Measurements from ENCODE around the gene POP7. TPM values are rescaled to one million over a fixed set of nuclear protein-coding genes. Genes with fewer than 3 reads are reported as not detected.

The POP7 gene
- total RNA-seq, 1 experiment from 2014 or later = 62.7 TPM

DNA sequence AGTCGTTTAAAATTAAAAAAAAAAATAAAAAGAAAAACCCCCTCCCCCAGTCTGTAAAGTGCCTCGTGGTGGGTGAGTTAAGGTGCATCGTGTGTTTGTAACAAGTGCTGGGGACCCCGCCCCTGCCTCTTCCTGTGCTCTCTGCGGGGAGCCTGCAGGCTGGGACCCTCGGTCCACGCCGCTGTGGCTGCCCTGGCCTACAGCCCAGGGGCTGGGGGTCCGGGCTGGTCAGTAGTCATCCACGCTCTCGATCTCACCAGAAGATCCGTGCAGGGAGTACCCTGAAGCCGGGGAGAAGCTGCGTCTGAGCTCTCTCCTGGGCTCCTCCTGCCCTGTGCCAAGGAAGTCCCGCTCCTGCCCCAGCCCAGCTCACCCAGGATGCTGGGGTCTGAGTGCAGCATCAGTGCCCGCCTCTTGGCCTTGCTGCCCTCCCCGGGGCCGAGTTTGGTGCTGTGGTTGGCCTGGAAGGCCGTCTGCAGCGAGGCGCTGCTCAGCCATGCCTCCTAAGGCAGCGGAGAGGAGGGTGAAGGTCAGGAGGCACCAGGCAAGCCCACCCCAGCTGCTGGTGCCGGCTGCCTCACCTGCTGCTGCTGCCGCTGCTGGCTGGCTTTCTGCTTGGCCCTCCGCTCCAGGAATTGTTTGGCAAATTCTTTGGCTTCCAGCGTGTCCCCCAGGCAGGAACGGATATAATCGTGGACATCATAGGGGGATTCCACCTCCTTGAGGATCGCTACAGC lies 24.3 kb upstream of the POP7 start:
- POLR2A ChIA-PET (ENCODE audit: unreplicated experiment) = interaction anchor here (0.6 kb wide), 1 partner anchor 11 kb away, joined by 3 read pairs; no protein-coding TSS in a partner anchor
- no peaks in the 10 kb centered on the region for H3K4me1 ChIP-seq (replicated peaks; ENCODE audit: insufficient read depth)
- BruUV-seq (replicated peaks) = no TSS peak
- H3K4me2 ChIP-seq = no peak overlapping the region
- H4K20me1 ChIP-seq (ENCODE audit: insufficient read depth) = peaks cover 28% of the 10 kb centered on the region
- H3K4me3 ChIP-seq = no peak overlapping the region
- TF ChIP-seq EZH2 (IDR thresholded peaks at IDR 0.05; ENCODE audit: low read depth) = no peak
- TF ChIP-seq, protein P1, sequence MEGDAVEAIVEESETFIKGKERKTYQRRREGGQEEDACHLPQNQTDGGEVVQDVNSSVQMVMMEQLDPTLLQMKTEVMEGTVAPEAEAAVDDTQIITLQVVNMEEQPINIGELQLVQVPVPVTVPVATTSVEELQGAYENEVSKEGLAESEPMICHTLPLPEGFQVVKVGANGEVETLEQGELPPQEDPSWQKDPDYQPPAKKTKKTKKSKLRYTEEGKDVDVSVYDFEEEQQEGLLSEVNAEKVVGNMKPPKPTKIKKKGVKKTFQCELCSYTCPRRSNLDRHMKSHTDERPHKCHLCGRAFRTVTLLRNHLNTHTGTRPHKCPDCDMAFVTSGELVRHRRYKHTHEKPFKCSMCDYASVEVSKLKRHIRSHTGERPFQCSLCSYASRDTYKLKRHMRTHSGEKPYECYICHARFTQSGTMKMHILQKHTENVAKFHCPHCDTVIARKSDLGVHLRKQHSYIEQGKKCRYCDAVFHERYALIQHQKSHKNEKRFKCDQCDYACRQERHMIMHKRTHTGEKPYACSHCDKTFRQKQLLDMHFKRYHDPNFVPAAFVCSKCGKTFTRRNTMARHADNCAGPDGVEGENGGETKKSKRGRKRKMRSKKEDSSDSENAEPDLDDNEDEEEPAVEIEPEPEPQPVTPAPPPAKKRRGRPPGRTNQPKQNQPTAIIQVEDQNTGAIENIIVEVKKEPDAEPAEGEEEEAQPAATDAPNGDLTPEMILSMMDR (conservative IDR thresholded peaks at IDR 0.05) = no peak
- no peaks in the 10 kb centered on the region for H3K27me3 ChIP-seq (ENCODE audit: insufficient read depth, low read depth)
- CTCF ChIA-PET = no interaction called here
- peaks cover 12% of the 10 kb centered on the region; the same call in 1 of the 2 replicates for H3K36me3 ChIP-seq (ENCODE audit: low read depth)
- H3K79me2 ChIP-seq (ENCODE audit: low read depth) = 0 out of 2 replicates have a peak, but pooled peaks cover under 1% of the 10 kb centered on the region
- H3K27ac ChIP-seq = no peak overlapping the region
- peaks cover 25% of the 10 kb centered on the region; the same call in 1 of the 2 replicates for H3F3A ChIP-seq (ENCODE audit: insufficient read depth, low read depth)
- DNase-seq = no peak
- intact Hi-C loops (cut with micrococcal nuclease; ENCODE audit: unreplicated experiment) = no loop called here
- no peaks in the 10 kb centered on the region for H3K9me3 ChIP-seq (ENCODE audit: insufficient read depth, low read depth)
- H2AFZ ChIP-seq = no peak overlapping the region
- H3K9me2 ChIP-seq (ENCODE audit: insufficient read depth) = no peaks in the 10 kb centered on the region

DNA sequence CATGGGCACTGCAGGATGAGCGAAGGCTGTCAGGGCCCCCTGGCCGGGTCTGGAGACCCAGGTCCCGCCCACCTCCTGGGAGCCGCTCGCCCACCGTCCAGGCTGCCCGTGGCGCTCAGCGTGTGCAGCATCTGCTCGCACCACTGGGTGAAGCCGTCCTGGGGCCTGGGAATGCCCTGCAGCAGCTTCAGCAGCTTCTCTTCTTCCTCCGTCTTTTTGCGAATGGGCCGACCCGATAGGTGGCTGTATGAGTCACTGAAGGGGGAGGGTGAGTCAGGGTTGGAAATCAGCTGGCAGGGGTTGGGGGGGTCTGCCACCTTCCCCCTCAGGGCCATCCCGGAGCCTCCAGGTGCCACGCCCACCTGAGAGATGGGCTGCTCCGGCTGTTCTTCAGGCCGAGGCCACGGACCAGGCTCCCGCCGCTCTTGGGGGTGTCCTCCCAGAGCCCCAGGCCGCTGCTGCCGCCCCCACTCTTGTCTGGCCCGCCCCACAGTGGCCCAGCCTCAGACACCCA lies 23.6 kb upstream of the POP7 start:
- no peak overlapping the region for H3K4me3 ChIP-seq
- H3K9me3 ChIP-seq (ENCODE audit: insufficient read depth, low read depth) = no peaks in the 10 kb centered on the region
- no peaks in the 10 kb centered on the region for H3K79me2 ChIP-seq (ENCODE audit: low read depth)
- H3K9me2 ChIP-seq (ENCODE audit: insufficient read depth) = no peaks in the 10 kb centered on the region
- no peak overlapping the region for H3K4me2 ChIP-seq
- H3K27me3 ChIP-seq (ENCODE audit: insufficient read depth, low read depth) = no peaks in the 10 kb centered on the region
- H3F3A ChIP-seq (ENCODE audit: insufficient read depth, low read depth) = peaks cover 25% of the 10 kb centered on the region; the same call in 1 of the 2 replicates
- H4K20me1 ChIP-seq (ENCODE audit: insufficient read depth) = peaks cover 27% of the 10 kb centered on the region
- ChIA-PET CTCF (interaction anchor here (0.6 kb wide), 2 partner anchors 35 to 63 kb away, joined by 6 to 7 read pairs; no protein-coding TSS in a partner anchor), POLR2A (ENCODE audit: unreplicated experiment) (interaction anchor here (0.6 kb wide), 1 partner anchor 246 kb away, joined by 3 read pairs; no protein-coding TSS in a partner anchor)
- H2AFZ ChIP-seq = no peak overlapping the region
- no peak for DNase-seq
- intact Hi-C loops (cut with micrococcal nuclease; ENCODE audit: unreplicated experiment) = no loop called here
- H3K36me3 ChIP-seq (ENCODE audit: low read depth) = peaks cover 6% of the 10 kb centered on the region; the same call in 1 of the 2 replicates
- no peak for TF ChIP-seq EZH2 (IDR thresholded peaks at IDR 0.05; ENCODE audit: low read depth)
- TF ChIP-seq, protein P1 (conservative IDR thresholded peaks at IDR 0.05) = no peak
- no TSS peak for BruUV-seq (replicated peaks)
- no peaks in the 10 kb centered on the region for H3K4me1 ChIP-seq (replicated peaks; ENCODE audit: insufficient read depth)
- no peak overlapping the region for H3K27ac ChIP-seq

DNA sequence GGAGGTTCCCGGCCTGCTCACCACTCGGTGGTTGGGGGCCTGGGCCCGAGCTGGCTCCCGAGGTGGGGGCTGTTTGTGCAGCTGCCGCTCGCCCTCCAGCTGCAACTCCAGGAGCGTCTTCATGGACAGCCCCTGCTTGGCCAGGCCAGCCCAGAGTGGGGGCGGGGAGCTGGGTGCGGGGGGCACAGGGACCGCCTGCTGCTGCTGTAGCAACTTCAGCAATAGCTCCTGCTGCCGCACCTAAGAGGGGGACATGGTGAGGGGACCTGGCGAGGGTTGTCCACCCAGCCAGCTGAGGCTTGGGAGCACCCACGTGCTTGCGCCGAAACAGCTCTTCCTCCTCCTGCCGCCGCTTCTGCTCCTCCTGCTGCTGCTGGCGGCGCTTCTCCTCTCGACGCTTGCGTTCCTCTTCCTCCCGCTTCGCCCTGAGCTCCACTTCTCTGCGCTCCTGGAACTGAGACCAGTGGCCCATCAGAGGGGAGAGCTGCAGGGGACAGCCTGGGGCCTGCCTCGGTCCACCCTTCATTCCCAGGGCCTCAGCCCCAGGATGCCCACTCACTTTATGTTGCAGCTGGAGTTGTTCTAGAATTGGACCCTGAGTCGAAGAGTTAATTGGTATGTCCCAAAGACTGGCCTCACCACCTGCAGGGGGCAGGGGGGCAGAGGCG lies 22.8 kb upstream of the POP7 start:
- no peak overlapping the region for H3K4me3 ChIP-seq
- H3K9me2 ChIP-seq (ENCODE audit: insufficient read depth) = no peaks in the 10 kb centered on the region
- H3K79me2 ChIP-seq (ENCODE audit: low read depth) = no peaks in the 10 kb centered on the region
- no peaks in the 10 kb centered on the region for H3K27me3 ChIP-seq (ENCODE audit: insufficient read depth, low read depth)
- no peaks in the 10 kb centered on the region for H3K9me3 ChIP-seq (ENCODE audit: insufficient read depth, low read depth)
- ChIA-PET POLR2A (ENCODE audit: unreplicated experiment) (interaction anchor here (0.6 kb wide), 1 partner anchor 246 kb away, joined by 3 read pairs; no protein-coding TSS in a partner anchor), CTCF (interaction anchor here (0.6 kb wide), 2 partner anchors 34 to 62 kb away, joined by 6 to 7 read pairs; no protein-coding TSS in a partner anchor)
- no peak overlapping the region for H3K27ac ChIP-seq
- BruUV-seq (replicated peaks) = no TSS peak
- DNase-seq = no peak
- no peak overlapping the region for H2AFZ ChIP-seq
- H3F3A ChIP-seq (ENCODE audit: insufficient read depth, low read depth) = peaks cover 25% of the 10 kb centered on the region; the same call in 1 of the 2 replicates
- no peak overlapping the region for H3K4me2 ChIP-seq
- H3K36me3 ChIP-seq (ENCODE audit: low read depth) = peaks cover 3% of the 10 kb centered on the region; the same call in 1 of the 2 replicates
- intact Hi-C loops (cut with micrococcal nuclease; ENCODE audit: unreplicated experiment) = no loop called here
- TF ChIP-seq, protein P1 (conservative IDR thresholded peaks at IDR 0.05) = no peak
- no peak for TF ChIP-seq EZH2 (IDR thresholded peaks at IDR 0.05; ENCODE audit: low read depth)
- H4K20me1 ChIP-seq (ENCODE audit: insufficient read depth) = peaks cover 27% of the 10 kb centered on the region
- H3K4me1 ChIP-seq (replicated peaks; ENCODE audit: insufficient read depth) = no peaks in the 10 kb centered on the region
